A549 (cell line): Measurements from ENCODE around the gene ITPRID2. TPM values are rescaled to one million over a fixed set of nuclear protein-coding genes. Genes with fewer than 3 reads are reported as not detected.

Source experiments
- ATAC-seq, 2 experiments: fragments of 200-7000 bp in 1 of 2; fragments of >200 bp in 1 of 2; cut with Nextera tagmentation in 1 of 2; cut with Tn5 transposase in 1 of 2; 3 replicates each; pipeline versions ENCODE4 v1.8.0 to v1.9.1; 2018 to 2020; ENCODE audit warnings: mild to moderate bottlenecking in 1 of 2, moderate library complexity in 1 of 2
- CTCF ChIA-PET: fragments of 300-600 bp; sonication (Branson Sonifier 250); formaldehyde crosslinking; extraction: SDS; loops from one replicate; lab custom pipeline; 2021; ENCODE audit warnings: antibody characterized with exemption, inconsistent platforms; lab: Yijun Ruan, JAX
- POLR2A ChIA-PET: fragments of 350-600 bp; formaldehyde crosslinking; extraction: SDS; loops from one replicate; lab custom pipeline; 2021; ENCODE audit warnings: antibody characterized with exemption, inconsistent platforms; lab: Yijun Ruan, JAX
- DNase-seq, 2 experiments: peaks; one replicate each; pipeline versions ENCODE4 v3.0.0 to v3.0.0-alpha.2; 2011 to 2016; ENCODE audit warnings: low read depth in 1 of 2, low spot score in 1 of 2
- FAIRE-seq: peaks from 2 replicates; lab custom pipeline; 2011; peaks lifted over from hg19 to GRCh38; lab: Jason Lieb, UNC
- H3K27ac ChIP-seq, 2 experiments: fragments of >200 bp; sonication (Bioruptor Twin); formaldehyde crosslinking; 3 replicates each; pipeline ENCODE4 v1.5.1; 2016 to 2017
- H3K4me1 ChIP-seq: fragments of >200 bp; sonication (Bioruptor Twin); formaldehyde crosslinking; 3 replicates; pipeline ENCODE4 v1.6.1; 2016
- H3K4me2 ChIP-seq: fragments of >200 bp; sonication (Bioruptor Twin); formaldehyde crosslinking; 3 replicates; pipeline ENCODE4 v1.6.1; 2016
- H3K4me3 ChIP-seq: fragments of >200 bp; sonication (Bioruptor Twin); formaldehyde crosslinking; 3 replicates; pipeline ENCODE4 v1.5.1; 2016
- H3K9me3 ChIP-seq: fragments of >200 bp; sonication (Bioruptor Twin); formaldehyde crosslinking; 3 replicates; pipeline ENCODE4 v1.6.1; 2016
- BHLHE40 ChIP-seq: IDR thresholded peaks from 2 replicates; pipeline ENCODE4 v1.6.1; 2012; ENCODE audit warnings: low read depth, low read length, inconsistent platforms
- CBX2 ChIP-seq: fragments of 200-600 bp; sonication (generic); IDR thresholded peaks from 2 replicates; pipeline ENCODE4 v1.6.1; 2016; ENCODE audit warnings: low read depth, mild to moderate bottlenecking, borderline replicate concordance
- CBX8 ChIP-seq: fragments of 200-600 bp; sonication (generic); IDR thresholded peaks from 2 replicates; pipeline ENCODE4 v1.6.1; 2016
- CEBPB ChIP-seq, 2 experiments: fragments of >200 bp in 1 of 2; sonication (Bioruptor Twin) in 1 of 2; formaldehyde crosslinking in 1 of 2; IDR thresholded peaks; 2 replicates each; pipeline ENCODE4 v1.6.1; 2012 to 2016
- EHF ChIP-seq: fragments of 250-450 bp; sonication (Bioruptor Pico); IDR thresholded peaks from 2 replicates; pipeline ENCODE4 v1.5.0; 2020; ENCODE audit warnings: mild to moderate bottlenecking
- ELK1 ChIP-seq: fragments of 150-350 bp; IDR thresholded peaks from 2 replicates; pipeline ENCODE4 v1.6.1; 2014; ENCODE audit warnings: low read depth, mild to moderate bottlenecking, low read length
- EP300 ChIP-seq, 2 experiments: fragments of >200 bp; sonication (Bioruptor Twin); formaldehyde crosslinking; IDR thresholded peaks; 2 replicates in 1 of 2; 3 replicates in 1 of 2; pipeline ENCODE4 v1.6.1; 2016 to 2017
- ESRRA ChIP-seq: fragments of 150-350 bp; IDR thresholded peaks from 2 replicates; pipeline ENCODE4 v1.6.1; 2014; ENCODE audit warnings: mild to moderate bottlenecking, low read length, borderline replicate concordance
- FOXS1 ChIP-seq: fragments of 250-450 bp; sonication (Bioruptor Pico); IDR thresholded peaks from 2 replicates; pipeline ENCODE4 v1.5.0; 2020; ENCODE audit warnings: mild to moderate bottlenecking, moderate library complexity
- HDAC2 ChIP-seq: fragments of 200-600 bp; sonication (generic); IDR thresholded peaks from 2 replicates; pipeline ENCODE4 v1.6.1; 2016
- HEYL ChIP-seq: fragments of 250-450 bp; sonication (Bioruptor Pico); IDR thresholded peaks from 2 replicates; pipeline ENCODE4 v1.8.0; 2021; ENCODE audit warnings: mild to moderate bottlenecking, moderate library complexity
- HOXB13 ChIP-seq: fragments of 250-450 bp; sonication (Bioruptor Pico); IDR thresholded peaks from 2 replicates; pipeline ENCODE4 v1.5.0; 2020; ENCODE audit warnings: low read depth, mild to moderate bottlenecking, moderate library complexity
- JUNB ChIP-seq: fragments of >200 bp; sonication (Bioruptor Twin); formaldehyde crosslinking; IDR thresholded peaks from 2 replicates; pipeline ENCODE4 v1.6.1; 2016
- KDM5A ChIP-seq: fragments of 200-600 bp; sonication (generic); IDR thresholded peaks from 2 replicates; pipeline ENCODE4 v1.6.1; 2016; ENCODE audit warnings: antibody characterized with exemption, mild to moderate bottlenecking
- MAFK ChIP-seq: fragments of 450-650 bp; IDR thresholded peaks from 2 replicates; pipeline ENCODE4 v1.6.1; 2014; ENCODE audit not compliant: partially characterized antibody
- MAZ ChIP-seq: fragments of 150-350 bp; IDR thresholded peaks from 2 replicates; pipeline ENCODE4 v1.6.1; 2014; ENCODE audit warnings: antibody characterized with exemption, low read depth, low read length, borderline replicate concordance
- NFE2L2 ChIP-seq: fragments of 150-350 bp; conservative IDR thresholded peaks from 2 replicates; pipeline ENCODE4 v1.6.1; 2014; ENCODE audit warnings: low read length
- RAD21 ChIP-seq, 2 experiments: fragments of >200 bp in 1 of 2; sonication (Bioruptor Twin) in 1 of 2; formaldehyde crosslinking in 1 of 2; IDR thresholded peaks in 1 of 2; conservative IDR thresholded peaks in 1 of 2; 2 replicates in 1 of 2; 3 replicates in 1 of 2; pipeline ENCODE4 v1.6.1; 2012 to 2018; ENCODE audit warnings: inconsistent platforms in 1 of 2
- RARB ChIP-seq: fragments of 250-450 bp; sonication (Bioruptor Pico); IDR thresholded peaks from 2 replicates; pipeline ENCODE4 v1.8.0; 2021; ENCODE audit warnings: mild to moderate bottlenecking, moderate library complexity
- RNF2 ChIP-seq: fragments of 200-600 bp; sonication (generic); IDR thresholded peaks from 2 replicates; pipeline ENCODE4 v1.6.1; 2016; ENCODE audit warnings: low read depth, mild to moderate bottlenecking, antibody characterized with exemption, moderate library complexity, borderline replicate concordance
- SMC3 ChIP-seq: fragments of >200 bp; sonication (Bioruptor Twin); formaldehyde crosslinking; IDR thresholded peaks from 3 replicates; pipeline ENCODE4 v1.6.1; 2018; ENCODE audit warnings: inconsistent platforms
- TFCP2L1 ChIP-seq: fragments of 250-450 bp; sonication (Bioruptor Pico); IDR thresholded peaks from 2 replicates; pipeline ENCODE4 v1.5.0; 2021; ENCODE audit warnings: mild to moderate bottlenecking
- ZFP36 ChIP-seq: fragments of 450-650 bp; IDR thresholded peaks from 2 replicates; pipeline ENCODE4 v1.6.1; 2014; ENCODE audit warnings: borderline replicate concordance; ENCODE audit not compliant: partially characterized antibody
- ZNF302 ChIP-seq: fragments of 250-450 bp; sonication (Bioruptor Pico); IDR thresholded peaks from 2 replicates; pipeline ENCODE4 v1.9.0; 2021; ENCODE audit warnings: inconsistent platforms, mild to moderate bottlenecking, moderate library complexity
- WGBS: methylation state at CpG from one replicate; pipeline ENCODE4 v1.1.6; 2017; ENCODE audit errors: missing lambda C conversion rate; 5-methylcytosine and 5-hydroxymethylcytosine counted together
- polyA plus RNA-seq, 4 experiments: library from polyadenylated mRNA; depleted of rRNA in 3 of 4; stranded (reverse); fragments of >200 nt; fragmentation: RNase III in 1 of 4; extraction: RNeasy Plus Mini Kit Qiagen cat#74134 plus additional on column Dnase treatment in 1 of 4; gene quantifications; 2 replicates in 3 of 4; 3 replicates in 1 of 4; pipeline ENCODE4 v1.2.3, GENCODE V29; 2011 to 2017
- TF ChIP-seq, protein P1 (sequence below): IDR thresholded peaks from 2 replicates; pipeline ENCODE4 v1.6.1; 2012
- TF ChIP-seq, protein P2 (sequence below): fragments of 450-650 bp; IDR thresholded peaks from 2 replicates; pipeline ENCODE4 v1.6.1; 2014; ENCODE audit warnings: antibody characterized with exemption

The ITPRID2 gene
- polyA plus RNA-seq, 2 of the 4 experiments (the other 2 are of a cell fraction) = 43.3 to 94.3 TPM

DNA sequence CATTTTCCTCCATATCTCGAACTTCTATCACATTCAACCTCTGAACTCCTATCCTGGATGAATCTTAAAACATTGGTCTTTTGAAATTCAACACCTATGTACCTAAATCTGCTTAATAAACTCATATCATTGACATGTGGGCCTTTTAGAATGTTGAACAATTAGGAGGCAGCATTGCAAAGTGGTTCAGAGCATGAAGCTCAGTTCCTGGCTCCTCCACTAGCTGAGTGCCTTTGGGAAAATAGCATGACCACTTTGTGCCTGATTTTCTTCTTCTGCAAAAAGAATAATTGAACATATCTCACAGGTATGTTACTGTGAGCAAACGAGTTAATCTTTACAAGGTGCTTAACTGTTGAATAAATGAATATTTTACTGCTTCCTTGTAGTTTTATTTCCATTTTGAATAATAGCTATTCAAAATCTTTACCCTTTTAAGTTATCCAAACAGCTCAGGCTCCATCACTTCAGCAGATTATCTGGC, 14.3 kb upstream of the ITPRID2 start:
- POLR2A ChIA-PET = interaction anchor here (1.0 to 1.8 kb wide), 5 partner anchors 13 to 87 kb away, joined by 3 to 12 read pairs (median 4); partner anchors contain the start of gene ITPRID2
- CTCF ChIA-PET = interaction anchor here (0.9 to 1.8 kb wide), 4 partner anchors 15 to 77 kb away, joined by 3 to 4 read pairs (median 3); no protein-coding TSS in a partner anchor
- 11% methylated on average over 2 of the region's 2 CpGs for WGBS
- Histone ChIP-seq H3K4me3 (no peak overlapping the region), H3K4me2 (peak overlapping the region; percentile 68), H3K27ac (peak overlapping the region; percentile 66 to 74), H3K4me1 (peaks cover 20% of the 10 kb centered on the region), H3K9me3 (no peaks in the 10 kb centered on the region)
- TF ChIP-seq MAFK (no peak), ESRRA (no peak), SMC3 (no peak), JUNB (no peak), ELK1 (no peak), MAZ (no peak), CBX2 (no peak), RNF2 (no peak), ZNF302 (CRISPR knock-in tag) (no peak)
- no peak for FAIRE-seq
- peak; percentile 49 to 64; a peak in 5 of 6 replicates for ATAC-seq
- DNase-seq = peak in 1 of 2 experiments; percentile 34

- H3K4me3 ChIP-seq = no peak overlapping the region
- ChIA-PET CTCF (interaction anchor here (0.8 to 2.3 kb wide), 2 partner anchors 12 to 24 kb away, joined by 3 to 10 read pairs; partner anchors contain the start of gene ITPRID2), POLR2A (no interaction called here)
- FAIRE-seq (no peak), DNase-seq (no peak), ATAC-seq (no peak)
- no peaks in the 10 kb centered on the region for H3K9me3 ChIP-seq
- 32% methylated on average over 2 of the region's 2 CpGs for WGBS
- peaks cover 20% of the 10 kb centered on the region for H3K4me1 ChIP-seq
- no peak overlapping the region for H3K4me2 ChIP-seq
- H3K27ac ChIP-seq = no peak overlapping the region
- TF ChIP-seq, protein P1, sequence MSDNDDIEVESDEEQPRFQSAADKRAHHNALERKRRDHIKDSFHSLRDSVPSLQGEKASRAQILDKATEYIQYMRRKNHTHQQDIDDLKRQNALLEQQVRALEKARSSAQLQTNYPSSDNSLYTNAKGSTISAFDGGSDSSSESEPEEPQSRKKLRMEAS = no peak
- TF ChIP-seq MAFK = peak; percentile 58
- TF ChIP-seq HEYL (CRISPR knock-in tag) = no peak
- TF ChIP-seq MAZ = no peak
Observed at GRCh38 chr2:181878448-181878847, 13.1 kb upstream of the ITPRID2 start.

GRCh38 chr2:181879295-181879694, 12.2 kb upstream of the ITPRID2 start:
- 95% methylated on average over 2 of the region's 2 CpGs for WGBS
- ChIA-PET POLR2A (no interaction called here), CTCF (interaction anchor here (0.8 to 2.3 kb wide), 2 partner anchors 12 to 25 kb away, joined by 3 to 10 read pairs; partner anchors contain the start of gene ITPRID2)
- H3K4me2 ChIP-seq = no peak overlapping the region
- peaks cover 20% of the 10 kb centered on the region for H3K4me1 ChIP-seq
- no peak overlapping the region for H3K4me3 ChIP-seq
- ATAC-seq = no peak
- TF ChIP-seq, protein P1 = no peak
- TF ChIP-seq BHLHE40 = no peak
- TF ChIP-seq HDAC2 = no peak
- TF ChIP-seq MAZ = no peak
- TF ChIP-seq CBX8 = no peak
- TF ChIP-seq, protein P2, sequence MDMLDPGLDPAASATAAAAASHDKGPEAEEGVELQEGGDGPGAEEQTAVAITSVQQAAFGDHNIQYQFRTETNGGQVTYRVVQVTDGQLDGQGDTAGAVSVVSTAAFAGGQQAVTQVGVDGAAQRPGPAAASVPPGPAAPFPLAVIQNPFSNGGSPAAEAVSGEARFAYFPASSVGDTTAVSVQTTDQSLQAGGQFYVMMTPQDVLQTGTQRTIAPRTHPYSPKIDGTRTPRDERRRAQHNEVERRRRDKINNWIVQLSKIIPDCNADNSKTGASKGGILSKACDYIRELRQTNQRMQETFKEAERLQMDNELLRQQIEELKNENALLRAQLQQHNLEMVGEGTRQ = no peak
- TF ChIP-seq RAD21 (conservative IDR thresholded peaks at IDR 0.05 in 1 of 2, IDR thresholded peaks at IDR 0.05 in 1 of 2) = no peak
- no peak for TF ChIP-seq NFE2L2
- no peak for TF ChIP-seq RARB (CRISPR knock-in tag)
- TF ChIP-seq KDM5A = no peak
- no peak for TF ChIP-seq EP300 (IDR thresholded peaks at IDR 0.05)
- TF ChIP-seq ZFP36 = no peak
- TF ChIP-seq FOXS1 (CRISPR knock-in tag) = no peak
- no peak for TF ChIP-seq TFCP2L1 (CRISPR knock-in tag)
- TF ChIP-seq CEBPB (IDR thresholded peaks at IDR 0.05) = no peak
- no peak for TF ChIP-seq ZNF302 (CRISPR knock-in tag)
- no peak for TF ChIP-seq EHF (CRISPR knock-in tag)
- TF ChIP-seq HOXB13 (CRISPR knock-in tag) = no peak
- TF ChIP-seq ELK1 = no peak
- no peaks in the 10 kb centered on the region for H3K9me3 ChIP-seq
- no peak overlapping the region for H3K27ac ChIP-seq
- DNase-seq = no peak
- no peak for FAIRE-seq
